GM18526 (cell line): Measurements from ENCODE around the gene RASSF8.

Experiments used
- POLR2A ChIP-seq: IDR thresholded peaks from 3 replicates; pipeline ENCODE4 v1.6.1; 2011; ENCODE audit not compliant: insufficient read length; ENCODE audit errors: extremely low read depth

The RASSF8 gene

DNA sequence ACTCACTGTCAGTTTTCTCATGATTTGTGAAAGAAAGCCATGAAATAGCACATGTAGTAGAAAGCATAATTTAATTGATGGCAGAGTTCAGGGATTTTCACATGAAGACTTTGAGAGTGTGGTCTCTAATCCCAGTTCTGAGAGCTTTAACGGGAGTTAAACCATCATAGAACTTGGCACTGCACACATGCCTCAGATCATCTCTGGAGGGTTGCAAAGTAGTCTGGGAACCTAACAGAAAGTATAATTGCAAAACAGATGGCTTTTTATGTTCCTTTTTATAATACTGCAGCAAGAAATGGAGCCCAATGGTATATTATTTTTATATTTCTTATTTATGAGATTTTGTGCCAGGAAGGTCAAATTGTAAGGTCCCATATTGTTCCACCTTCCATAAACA, 88.4 kb downstream of the RASSF8 start:
- no peak for TF ChIP-seq POLR2A

DNA sequence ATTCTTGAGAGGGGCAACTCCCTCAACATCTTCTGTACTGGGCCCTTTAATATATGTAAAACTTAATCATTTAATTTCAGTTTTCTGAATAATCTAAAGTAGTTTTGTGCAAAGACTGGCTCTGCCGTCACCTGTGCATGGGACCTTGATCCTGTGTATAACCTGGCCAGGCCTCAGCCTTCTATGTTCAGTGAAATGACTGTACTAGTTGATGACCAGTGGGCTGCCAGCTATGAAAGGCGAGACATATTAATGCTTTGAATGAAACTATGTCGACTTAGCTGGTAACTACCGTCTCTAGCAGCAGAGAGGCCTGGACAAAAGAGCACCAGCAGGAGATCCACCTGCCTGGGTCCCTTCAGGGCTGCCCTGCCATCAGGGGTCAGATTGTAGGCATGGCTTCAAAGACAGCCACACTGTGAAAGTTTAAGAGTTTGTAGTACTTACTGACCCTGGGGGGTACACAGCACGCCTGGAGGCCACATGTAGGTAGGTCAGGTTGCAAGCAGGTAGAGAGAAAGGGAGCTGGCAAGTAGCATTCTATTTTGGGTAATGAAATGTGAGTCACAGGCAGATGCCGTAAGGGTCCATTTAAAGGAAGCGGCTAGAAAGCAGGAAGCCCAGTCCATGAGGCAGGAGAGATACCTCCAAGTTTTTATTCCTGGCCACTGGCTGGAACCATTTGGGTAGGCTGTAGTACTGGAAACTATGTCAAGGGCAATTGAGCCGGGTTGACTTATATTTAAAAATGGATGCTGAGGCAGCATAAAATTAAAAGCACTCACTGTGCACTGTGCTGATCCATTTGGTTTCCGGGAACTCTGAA, 89.1 kb downstream of the RASSF8 start:
- TF ChIP-seq POLR2A, result no peak

GRCh38 chr12:26052652-26053051, 94.2 kb downstream of the RASSF8 start:
- no peak for TF ChIP-seq POLR2A

DNA sequence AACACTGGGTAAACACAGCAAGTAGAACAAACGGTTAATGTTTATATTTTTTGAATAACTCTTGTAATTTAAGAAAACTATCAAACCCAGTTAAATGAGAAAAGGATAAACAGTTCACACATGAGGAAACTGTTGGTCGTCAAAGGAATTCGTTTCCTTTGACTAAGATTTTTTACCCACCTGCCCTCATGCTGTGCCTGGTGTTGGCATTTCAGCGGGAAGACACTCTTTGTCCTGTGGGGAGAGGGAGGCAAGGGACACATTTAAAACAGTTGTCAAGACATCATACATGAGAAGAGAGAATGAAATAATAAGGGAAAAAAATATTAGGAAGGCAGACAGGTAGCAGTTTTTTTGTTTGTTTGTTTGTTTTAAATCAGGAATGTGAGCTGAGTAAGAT, 95.9 kb downstream of the RASSF8 start:
- no peak for TF ChIP-seq POLR2A

- no peak for TF ChIP-seq POLR2A
Observed at GRCh38 chr12:26055087-26055486, 96.6 kb downstream of the RASSF8 start.

DNA sequence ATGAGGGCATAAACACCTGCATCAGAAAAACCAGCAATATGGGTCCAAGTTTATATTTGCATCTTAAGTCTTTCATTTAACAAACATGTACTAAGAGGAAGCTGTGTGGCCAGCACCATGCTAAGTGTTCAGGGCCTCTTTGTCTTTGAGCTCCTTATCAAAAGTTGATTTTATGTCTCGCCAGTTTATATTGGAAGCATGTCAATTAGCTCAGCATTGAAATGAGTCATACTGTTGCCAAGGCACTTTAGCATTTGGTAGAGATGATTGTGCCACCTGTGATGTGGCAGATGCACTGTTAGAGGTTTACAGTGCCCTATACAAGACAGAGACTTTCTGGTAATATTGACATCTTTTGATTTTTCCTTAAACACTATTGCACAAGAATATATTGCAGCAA, 97.9 kb downstream of the RASSF8 start:
- TF ChIP-seq POLR2A, result no peak

GRCh38 chr12:26058308-26058707, 99.8 kb downstream of the RASSF8 start:
- TF ChIP-seq POLR2A, result no peak

GRCh38 chr12:26058818-26059217, 100.3 kb downstream of the RASSF8 start:
- TF ChIP-seq POLR2A, result no peak

- TF ChIP-seq POLR2A, result no peak
Observed at GRCh38 chr12:26062006-26062405, 103.5 kb downstream of the RASSF8 start.

DNA sequence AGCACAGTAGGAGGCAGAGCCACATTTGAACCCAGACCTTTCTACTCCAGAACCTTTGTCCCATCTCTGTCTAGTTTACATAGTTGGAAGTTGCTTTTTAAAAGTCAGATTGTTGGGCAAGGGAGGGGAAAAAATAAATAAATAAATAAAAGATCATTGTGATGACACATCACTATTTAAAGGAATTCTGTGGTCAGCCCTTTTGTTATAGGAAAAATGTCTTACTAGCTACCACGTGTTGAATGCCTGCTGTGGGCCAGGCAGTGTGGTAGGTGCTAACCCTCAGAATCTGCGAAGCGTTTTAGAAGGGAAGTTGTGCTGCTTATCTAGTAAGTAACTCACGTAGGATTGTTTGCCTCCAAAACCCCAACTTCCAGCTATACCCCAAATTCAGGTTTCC, 104.1 kb downstream of the RASSF8 start:
- no peak for TF ChIP-seq POLR2A

DNA sequence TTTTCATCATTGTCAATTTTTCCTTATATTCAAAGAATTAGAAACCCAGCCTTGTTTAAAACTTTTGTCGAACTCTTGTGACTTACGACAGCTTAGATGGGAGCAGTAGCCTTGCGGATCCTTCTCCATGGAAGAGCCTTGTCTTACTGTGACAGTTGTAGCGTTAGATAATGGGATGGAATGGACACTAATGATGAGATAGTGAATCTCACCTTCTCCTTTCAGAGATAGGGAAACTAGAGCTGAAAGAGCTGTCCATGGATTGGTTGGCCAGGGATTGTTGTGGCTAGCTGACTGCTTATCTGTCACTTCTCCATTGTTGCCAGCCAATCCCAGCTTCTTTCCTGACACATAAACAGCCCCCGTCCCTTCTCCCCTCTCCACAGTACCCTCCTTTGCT, 107.0 kb downstream of the RASSF8 start:
- no peak for TF ChIP-seq POLR2A

DNA sequence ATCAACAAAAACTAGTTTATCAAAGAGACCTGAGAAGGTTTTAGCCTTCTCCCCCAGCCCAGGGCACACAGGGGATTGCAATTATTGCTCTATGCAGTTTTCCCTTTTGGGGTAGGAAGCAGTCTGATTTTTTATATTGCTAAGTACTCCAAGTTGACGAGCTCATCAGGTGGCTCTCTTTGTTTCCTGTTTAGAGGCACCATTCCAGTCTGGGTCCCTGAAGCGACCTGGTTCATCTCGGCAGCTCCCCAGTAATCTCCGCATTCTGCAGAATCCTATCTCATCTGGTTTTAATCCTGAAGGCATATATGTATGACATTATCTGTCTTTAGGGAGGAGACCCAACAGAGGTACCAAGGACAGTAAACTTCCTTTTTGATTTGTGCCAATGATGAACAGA, 110.0 kb downstream of the RASSF8 start:
- TF ChIP-seq POLR2A, result no peak

DNA sequence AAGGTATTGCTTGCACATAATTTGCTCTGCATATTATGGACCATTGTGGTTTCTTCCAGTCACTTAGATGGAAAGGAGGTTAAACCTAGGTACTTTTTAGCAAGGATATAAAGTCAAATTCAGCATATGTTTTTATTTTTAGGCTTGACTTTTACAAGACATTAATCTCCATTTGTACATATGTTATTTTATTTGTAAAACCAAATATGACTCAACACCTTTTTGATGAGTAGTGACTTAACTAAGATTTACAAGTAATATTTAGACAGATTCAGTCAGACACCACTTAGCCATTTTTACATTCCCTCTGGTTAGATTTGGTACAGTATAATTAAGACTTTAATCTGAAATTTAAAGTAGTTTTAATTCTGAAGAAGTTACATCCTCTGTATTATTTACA, 111.3 kb downstream of the RASSF8 start:
- no peak for TF ChIP-seq POLR2A

GRCh38 chr12:26077915-26078702, 119.6 kb downstream of the RASSF8 start:
- no peak for TF ChIP-seq POLR2A

DNA sequence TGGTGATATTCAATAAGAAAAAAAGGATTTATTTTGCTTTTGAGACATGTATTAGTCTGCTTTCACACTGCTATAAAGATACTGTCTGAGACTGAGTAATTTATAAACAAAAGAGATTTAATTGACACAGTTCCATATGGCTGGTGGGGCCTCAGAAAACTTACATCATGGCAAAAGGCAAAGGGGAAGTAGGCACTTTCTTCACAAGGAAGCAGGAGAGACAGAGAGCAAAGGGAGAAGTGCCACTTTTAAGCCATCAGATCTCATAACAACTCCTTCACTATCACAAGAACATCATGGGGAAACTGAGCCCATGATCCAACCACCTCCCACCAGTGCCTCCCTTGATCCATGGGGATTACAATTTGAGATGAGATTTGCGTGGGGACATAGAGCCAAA, 122.4 kb downstream of the RASSF8 start:
- TF ChIP-seq POLR2A, result no peak

DNA sequence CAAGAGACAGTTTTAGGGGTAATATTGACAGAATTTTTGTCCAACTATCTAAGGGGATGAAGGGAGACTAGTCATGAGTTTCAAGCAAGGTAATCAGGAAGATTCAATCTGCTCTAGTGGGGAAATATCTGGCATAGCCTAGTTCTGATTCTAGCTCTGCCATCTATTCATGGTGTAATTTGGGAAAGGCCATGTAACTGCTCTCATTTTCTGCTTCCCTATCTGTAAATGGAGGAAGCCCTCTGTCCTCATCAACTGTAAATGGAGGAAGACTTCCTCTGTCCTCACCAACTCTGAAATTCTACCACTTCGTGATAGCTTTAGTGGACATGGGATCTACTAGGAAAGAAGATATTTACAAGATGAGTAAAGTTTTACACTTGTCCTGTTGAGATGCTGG, 128.5 kb downstream of the RASSF8 start:
- no peak for TF ChIP-seq POLR2A
